HEK293 (cell line): ENCODE results near the gene MDFI.

Experiments used
- REST ChIP-seq: fragments of 450-650 bp; formaldehyde crosslinking; IDR thresholded peaks from 2 replicates; pipeline ENCODE4 v1.5.1; 2016; ENCODE audit warnings: missing biosample characterization, missing genetic modification characterization
- TRIM28 ChIP-seq: IDR thresholded peaks from 2 replicates; pipeline ENCODE4 v1.6.1; 2011; ENCODE audit warnings: low read length, control low read depth, borderline replicate concordance
- ZFP3 ChIP-seq: fragments of 450-650 bp; formaldehyde crosslinking; IDR thresholded peaks from 2 replicates; pipeline ENCODE4 v1.5.1; 2016; ENCODE audit warnings: low read depth, missing biosample characterization, missing genetic modification characterization
- ZNF175 ChIP-seq: fragments of 450-650 bp; formaldehyde crosslinking; IDR thresholded peaks from 2 replicates; pipeline ENCODE4 v1.5.1; 2016; ENCODE audit warnings: missing biosample characterization, missing genetic modification characterization
- ZNF548 ChIP-seq: fragments of 450-650 bp; formaldehyde crosslinking; IDR thresholded peaks from 2 replicates; pipeline ENCODE4 v1.5.1; 2016; ENCODE audit warnings: missing biosample characterization, missing genetic modification characterization
- ZNF768 ChIP-seq: fragments of 450-650 bp; formaldehyde crosslinking; IDR thresholded peaks from 2 replicates; pipeline ENCODE4 v1.5.1; 2018; ENCODE audit warnings: missing biosample characterization, mild to moderate bottlenecking, missing genetic modification characterization
- ZSCAN23 ChIP-seq: fragments of 450-650 bp; formaldehyde crosslinking; IDR thresholded peaks from 2 replicates; pipeline ENCODE4 v1.5.1; 2016; ENCODE audit warnings: missing biosample characterization, missing genetic modification characterization
- TF ChIP-seq, protein P1 (sequence below): fragments of 450-650 bp; formaldehyde crosslinking; IDR thresholded peaks from 2 replicates; pipeline ENCODE4 v1.5.1; 2016; ENCODE audit warnings: missing biosample characterization, missing genetic modification characterization
- TF ChIP-seq, protein P2 (sequence below): fragments of 450-650 bp; formaldehyde crosslinking; IDR thresholded peaks from 2 replicates; pipeline ENCODE4 v1.5.1; 2016; ENCODE audit warnings: missing biosample characterization, missing genetic modification characterization

DNA sequence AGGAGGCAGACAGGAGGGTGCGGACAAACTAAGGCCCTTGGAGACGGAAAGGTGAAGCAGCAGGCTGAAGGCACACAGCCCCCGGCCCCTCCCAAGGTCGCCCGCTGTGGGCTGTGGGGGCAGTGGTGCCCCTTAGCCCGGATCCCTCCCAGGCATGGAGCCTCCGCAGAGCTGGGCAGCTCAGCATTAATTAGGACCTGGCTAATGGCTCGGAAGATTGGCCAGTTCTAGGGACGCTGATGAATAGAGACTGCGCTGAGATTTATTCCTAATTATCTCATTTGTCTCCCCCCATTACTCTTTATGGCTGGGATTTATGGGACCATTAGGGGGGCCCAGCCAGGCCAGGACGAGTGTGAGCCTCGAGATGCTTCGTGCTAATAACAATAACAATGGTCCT lies 20.4 kb downstream of the MDFI start:
- no peak for TF ChIP-seq ZNF175 (tag by site-specific recombination)
- TF ChIP-seq, protein P1, sequence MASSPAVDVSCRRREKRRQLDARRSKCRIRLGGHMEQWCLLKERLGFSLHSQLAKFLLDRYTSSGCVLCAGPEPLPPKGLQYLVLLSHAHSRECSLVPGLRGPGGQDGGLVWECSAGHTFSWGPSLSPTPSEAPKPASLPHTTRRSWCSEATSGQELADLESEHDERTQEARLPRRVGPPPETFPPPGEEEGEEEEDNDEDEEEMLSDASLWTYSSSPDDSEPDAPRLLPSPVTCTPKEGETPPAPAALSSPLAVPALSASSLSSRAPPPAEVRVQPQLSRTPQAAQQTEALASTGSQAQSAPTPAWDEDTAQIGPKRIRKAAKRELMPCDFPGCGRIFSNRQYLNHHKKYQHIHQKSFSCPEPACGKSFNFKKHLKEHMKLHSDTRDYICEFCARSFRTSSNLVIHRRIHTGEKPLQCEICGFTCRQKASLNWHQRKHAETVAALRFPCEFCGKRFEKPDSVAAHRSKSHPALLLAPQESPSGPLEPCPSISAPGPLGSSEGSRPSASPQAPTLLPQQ (tag by site-specific recombination) = no peak
- TF ChIP-seq, protein P2, sequence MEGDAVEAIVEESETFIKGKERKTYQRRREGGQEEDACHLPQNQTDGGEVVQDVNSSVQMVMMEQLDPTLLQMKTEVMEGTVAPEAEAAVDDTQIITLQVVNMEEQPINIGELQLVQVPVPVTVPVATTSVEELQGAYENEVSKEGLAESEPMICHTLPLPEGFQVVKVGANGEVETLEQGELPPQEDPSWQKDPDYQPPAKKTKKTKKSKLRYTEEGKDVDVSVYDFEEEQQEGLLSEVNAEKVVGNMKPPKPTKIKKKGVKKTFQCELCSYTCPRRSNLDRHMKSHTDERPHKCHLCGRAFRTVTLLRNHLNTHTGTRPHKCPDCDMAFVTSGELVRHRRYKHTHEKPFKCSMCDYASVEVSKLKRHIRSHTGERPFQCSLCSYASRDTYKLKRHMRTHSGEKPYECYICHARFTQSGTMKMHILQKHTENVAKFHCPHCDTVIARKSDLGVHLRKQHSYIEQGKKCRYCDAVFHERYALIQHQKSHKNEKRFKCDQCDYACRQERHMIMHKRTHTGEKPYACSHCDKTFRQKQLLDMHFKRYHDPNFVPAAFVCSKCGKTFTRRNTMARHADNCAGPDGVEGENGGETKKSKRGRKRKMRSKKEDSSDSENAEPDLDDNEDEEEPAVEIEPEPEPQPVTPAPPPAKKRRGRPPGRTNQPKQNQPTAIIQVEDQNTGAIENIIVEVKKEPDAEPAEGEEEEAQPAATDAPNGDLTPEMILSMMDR (tag by site-specific recombination) = no peak
- TF ChIP-seq ZNF768 = no peak
- no peak for TF ChIP-seq TRIM28
- no peak for TF ChIP-seq REST (tag by site-specific recombination)
- TF ChIP-seq ZSCAN23 = no peak
- no peak for TF ChIP-seq ZFP3 (tag by site-specific recombination)
- no peak for TF ChIP-seq ZNF548 (tag by site-specific recombination)
